Transverse colon (tissue), 3 donors: ENCODE data around the gene ROR1.

Source experiments
- POLR2A ChIP-seq: fragments of 450-650 bp; IDR thresholded peaks from one replicate; pipeline ENCODE4 v1.6.1; 2016; ENCODE audit warnings: antibody characterized with exemption, mild to moderate bottlenecking, moderate library complexity
- TF ChIP-seq, protein P1 (sequence below), 5 experiments: fragments of 200-600 bp in 3 of 5; fragments of 450-650 bp in 2 of 5; sonication (generic) in 3 of 5; IDR thresholded peaks; 1 replicate in 2 of 5; 2 replicates in 3 of 5; pipeline ENCODE4 v1.5.1; 2016 to 2017; ENCODE audit warnings: antibody characterized with exemption in 5 of 5, inconsistent platforms in 3 of 5, mild to moderate bottlenecking in 2 of 5, moderate library complexity in 1 of 5

DNA sequence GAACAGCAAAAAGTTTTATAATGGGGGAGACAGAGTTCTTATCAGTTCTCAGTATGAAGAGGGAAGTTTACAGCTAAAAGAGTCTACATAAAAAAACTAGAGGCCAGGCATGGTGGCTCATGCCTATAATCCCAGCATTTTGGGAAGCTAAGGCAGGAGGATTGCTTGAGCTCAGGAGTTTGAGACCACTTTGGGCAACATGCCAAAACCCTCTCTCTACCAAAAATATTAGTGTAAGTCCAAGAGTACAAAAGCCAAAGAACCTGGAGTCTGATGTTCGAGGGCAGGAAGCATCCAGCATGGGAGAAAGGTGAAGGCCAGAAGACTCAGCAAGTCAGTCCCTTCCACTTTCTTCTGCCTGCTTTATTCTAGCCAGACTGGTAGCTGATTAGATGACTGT, 35.0 kb upstream of the ROR1 start:
- TF ChIP-seq, protein P1, sequence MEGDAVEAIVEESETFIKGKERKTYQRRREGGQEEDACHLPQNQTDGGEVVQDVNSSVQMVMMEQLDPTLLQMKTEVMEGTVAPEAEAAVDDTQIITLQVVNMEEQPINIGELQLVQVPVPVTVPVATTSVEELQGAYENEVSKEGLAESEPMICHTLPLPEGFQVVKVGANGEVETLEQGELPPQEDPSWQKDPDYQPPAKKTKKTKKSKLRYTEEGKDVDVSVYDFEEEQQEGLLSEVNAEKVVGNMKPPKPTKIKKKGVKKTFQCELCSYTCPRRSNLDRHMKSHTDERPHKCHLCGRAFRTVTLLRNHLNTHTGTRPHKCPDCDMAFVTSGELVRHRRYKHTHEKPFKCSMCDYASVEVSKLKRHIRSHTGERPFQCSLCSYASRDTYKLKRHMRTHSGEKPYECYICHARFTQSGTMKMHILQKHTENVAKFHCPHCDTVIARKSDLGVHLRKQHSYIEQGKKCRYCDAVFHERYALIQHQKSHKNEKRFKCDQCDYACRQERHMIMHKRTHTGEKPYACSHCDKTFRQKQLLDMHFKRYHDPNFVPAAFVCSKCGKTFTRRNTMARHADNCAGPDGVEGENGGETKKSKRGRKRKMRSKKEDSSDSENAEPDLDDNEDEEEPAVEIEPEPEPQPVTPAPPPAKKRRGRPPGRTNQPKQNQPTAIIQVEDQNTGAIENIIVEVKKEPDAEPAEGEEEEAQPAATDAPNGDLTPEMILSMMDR (IDR thresholded peaks at IDR 0.05): no peak
- TF ChIP-seq POLR2A: no peak
